OCI-LY7 (cell line): Measurements from ENCODE around the gene RHBDD1. TPM values are rescaled to one million over a fixed set of nuclear protein-coding genes. Genes with fewer than 3 reads are reported as not detected.

Experiments used
- BruUV-seq: library from RNA; stranded (reverse); fragments of 400-500 nt; replicated peaks from 2 replicates; lab custom pipeline; 2021; lab: Mats Ljungman, UMichigan
- CTCF ChIA-PET: fragments of 300-600 bp; sonication (Branson Sonifier 250); formaldehyde crosslinking; loops from one replicate; lab custom pipeline; 2022; ENCODE audit warnings: antibody characterized with exemption; ENCODE audit not compliant: unreplicated experiment; lab: Charles Lee
- POLR2A ChIA-PET: fragments of 300-600 bp; sonication (Branson Sonifier 250); formaldehyde crosslinking; loops from one replicate; lab custom pipeline; 2022; ENCODE audit warnings: antibody characterized with exemption; lab: Charles Lee
- DNase-seq: peaks from one replicate; pipeline ENCODE4 v3.0.0-alpha.2; 2015; ENCODE audit warnings: low spot score
- H2AFZ ChIP-seq: fragments of 200-600 bp; sonication (generic), shearing (Covaris generic); 2 replicates; pipeline ENCODE4 v1.6.1; 2014; ENCODE audit warnings: mild to moderate bottlenecking, antibody characterized with exemption, low read length, moderate library complexity
- H3K27ac ChIP-seq: fragments of 200-600 bp; sonication (generic); 2 replicates; pipeline ENCODE4 v1.5.1; 2014; ENCODE audit warnings: mixed run types, low read depth, mild to moderate bottlenecking, moderate library complexity, low read length, inconsistent platforms; ENCODE audit not compliant: poor library complexity, severe bottlenecking
- H3K36me3 ChIP-seq: fragments of 200-600 bp; sonication (generic); 2 replicates; pipeline ENCODE4 v1.6.1; 2014; ENCODE audit warnings: mild to moderate bottlenecking, antibody characterized with exemption, low read length, moderate library complexity, mixed read lengths; ENCODE audit not compliant: insufficient read depth
- H3K4me1 ChIP-seq: fragments of 200-600 bp; sonication (generic); 2 replicates; pipeline ENCODE4 v1.5.1; 2014; ENCODE audit warnings: mild to moderate bottlenecking, low read length; ENCODE audit not compliant: insufficient read depth, poor library complexity, severe bottlenecking
- H3K4me2 ChIP-seq: fragments of 200-600 bp; sonication (generic); 2 replicates; pipeline ENCODE4 v1.6.1; 2014; ENCODE audit warnings: mild to moderate bottlenecking, low read length
- H3K4me3 ChIP-seq: fragments of 200-600 bp; sonication (generic); 2 replicates; pipeline ENCODE4 v1.5.1; 2014; ENCODE audit warnings: mild to moderate bottlenecking, low read depth, low read length; ENCODE audit not compliant: poor library complexity, severe bottlenecking
- H3K79me2 ChIP-seq: fragments of 200-600 bp; sonication (generic); 2 replicates; pipeline ENCODE4 v1.6.1; 2016; ENCODE audit warnings: low read depth, mild to moderate bottlenecking, low read length, moderate library complexity, mixed read lengths; ENCODE audit not compliant: insufficient read depth
- H3K9me2 ChIP-seq: fragments of 200-600 bp; sonication (generic); 2 replicates; pipeline ENCODE4 v1.6.1; 2016; ENCODE audit warnings: mild to moderate bottlenecking, low read length, mixed read lengths; ENCODE audit not compliant: insufficient read depth
- H3K9me3 ChIP-seq: fragments of 200-600 bp; sonication (generic); 2 replicates; pipeline ENCODE4 v1.6.1; 2014; ENCODE audit warnings: mild to moderate bottlenecking, mixed run types, low read length, mixed read lengths
- H4K20me1 ChIP-seq: fragments of 200-600 bp; sonication (generic); 2 replicates; pipeline ENCODE4 v1.6.1; 2014; ENCODE audit warnings: mild to moderate bottlenecking, antibody characterized with exemption, low read length, moderate library complexity, mixed read lengths; ENCODE audit not compliant: insufficient read depth
- EZH2phosphoT487 ChIP-seq: fragments of 200-600 bp; sonication (generic); IDR thresholded peaks from 2 replicates; pipeline ENCODE4 v1.6.1; 2018; ENCODE audit warnings: low read depth, borderline replicate concordance, mild to moderate bottlenecking, mixed run types, antibody characterized with exemption, low read length, moderate library complexity, mixed read lengths
- intact Hi-C: fragments of 100-400 bp; cut with micrococcal nuclease; formaldehyde crosslinking; loops from one replicate; pipeline ENCODE4 v1.10.0; 2022; ENCODE audit not compliant: unreplicated experiment
- total RNA-seq, 2 experiments: library from RNA; depleted of rRNA in 1 of 2; stranded (reverse); fragments of >200 nt in 1 of 2; shearing (Covaris generic) in 1 of 2; gene quantifications; 2 replicates each; pipeline ENCODE4 v1.2.3, GENCODE V29; 2014 to 2022
- TF ChIP-seq, protein P1 (sequence below): fragments of 200-600 bp; sonication (generic); conservative IDR thresholded peaks from 2 replicates; pipeline ENCODE4 v1.5.1; 2014; ENCODE audit warnings: mild to moderate bottlenecking, antibody characterized with exemption, low read length, moderate library complexity, mixed read lengths

Gene RHBDD1
- total RNA-seq, 2 experiments from 2014 or later, result 40.8 to 80.3 TPM

GRCh38 chr2:226836548-226836885 lies 663 bp downstream of the RHBDD1 start:
- ChIA-PET CTCF (interaction anchor here (1.3 kb wide), 1 partner anchor 68 kb away, joined by 3 read pairs; no protein-coding TSS in a partner anchor), POLR2A (interaction anchor here (0.6 to 2.6 kb wide), 10 partner anchors 15 to 275 kb away, joined by 3 to 21 read pairs (median 6); partner anchors contain the start of gene IRS1)
- DNase-seq, result no peak
- intact Hi-C loops, result loop anchor here (1.0 to 2.0 kb wide), 5 partner anchors 35 to 149 kb away; no protein-coding TSS in a partner anchor
- Histone ChIP-seq H3K4me2 (peak overlapping the region; percentile 98), H3K9me3 (peaks cover 3% of the 10 kb centered on the region; the same call in 1 of the 2 replicates), H3K4me1 (peaks cover 53% of the 10 kb centered on the region), H2AFZ (no peak overlapping the region), H3K36me3 (peaks cover 46% of the 10 kb centered on the region), H3K9me2 (no peaks in the 10 kb centered on the region), H3K79me2 (peaks cover 80% of the 10 kb centered on the region), H3K4me3 (peak overlapping the region; percentile 73), H3K27ac (peak overlapping the region; percentile 97), H4K20me1 (peaks cover 11% of the 10 kb centered on the region; the same call in 1 of the 2 replicates)
- no peak for TF ChIP-seq EZH2phosphoT487
- TF ChIP-seq, protein P1, sequence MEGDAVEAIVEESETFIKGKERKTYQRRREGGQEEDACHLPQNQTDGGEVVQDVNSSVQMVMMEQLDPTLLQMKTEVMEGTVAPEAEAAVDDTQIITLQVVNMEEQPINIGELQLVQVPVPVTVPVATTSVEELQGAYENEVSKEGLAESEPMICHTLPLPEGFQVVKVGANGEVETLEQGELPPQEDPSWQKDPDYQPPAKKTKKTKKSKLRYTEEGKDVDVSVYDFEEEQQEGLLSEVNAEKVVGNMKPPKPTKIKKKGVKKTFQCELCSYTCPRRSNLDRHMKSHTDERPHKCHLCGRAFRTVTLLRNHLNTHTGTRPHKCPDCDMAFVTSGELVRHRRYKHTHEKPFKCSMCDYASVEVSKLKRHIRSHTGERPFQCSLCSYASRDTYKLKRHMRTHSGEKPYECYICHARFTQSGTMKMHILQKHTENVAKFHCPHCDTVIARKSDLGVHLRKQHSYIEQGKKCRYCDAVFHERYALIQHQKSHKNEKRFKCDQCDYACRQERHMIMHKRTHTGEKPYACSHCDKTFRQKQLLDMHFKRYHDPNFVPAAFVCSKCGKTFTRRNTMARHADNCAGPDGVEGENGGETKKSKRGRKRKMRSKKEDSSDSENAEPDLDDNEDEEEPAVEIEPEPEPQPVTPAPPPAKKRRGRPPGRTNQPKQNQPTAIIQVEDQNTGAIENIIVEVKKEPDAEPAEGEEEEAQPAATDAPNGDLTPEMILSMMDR, result no peak
- no TSS peak for BruUV-seq

GRCh38 chr2:226837334-226837733 lies 1.5 kb downstream of the RHBDD1 start:
- H3K4me3 ChIP-seq, result peak overlapping the region; percentile 73
- intact Hi-C loops, result loop anchor here (2.0 kb wide), 1 partner anchor 79 kb away; no protein-coding TSS in a partner anchor
- no peaks in the 10 kb centered on the region for H3K9me2 ChIP-seq
- TF ChIP-seq, protein P1, result no peak
- no peak for TF ChIP-seq EZH2phosphoT487
- H3K79me2 ChIP-seq, result peaks cover 88% of the 10 kb centered on the region
- H3K4me2 ChIP-seq, result peak overlapping the region; percentile 98
- peaks cover 47% of the 10 kb centered on the region for H3K36me3 ChIP-seq
- POLR2A ChIA-PET, result interaction anchor here (0.8 to 5.1 kb wide), 7 partner anchors 59 to 146 kb away, joined by 3 to 60 read pairs (median 34); no protein-coding TSS in a partner anchor
- CTCF ChIA-PET, result interaction anchor here (0.7 kb wide), 1 partner anchor 72 kb away, joined by 3 read pairs; no protein-coding TSS in a partner anchor
- peak overlapping the region; percentile 97 for H3K27ac ChIP-seq
- peaks cover 54% of the 10 kb centered on the region for H3K4me1 ChIP-seq
- peaks cover 11% of the 10 kb centered on the region; the same call in 1 of the 2 replicates for H4K20me1 ChIP-seq
- DNase-seq, result no peak
- H3K9me3 ChIP-seq, result peaks cover 10% of the 10 kb centered on the region
- H2AFZ ChIP-seq, result no peak overlapping the region
- BruUV-seq, result no TSS peak
